Calu3 (cell line): ENCODE measurements around the gene STAT5B. TPM values are rescaled to one million over a fixed set of nuclear protein-coding genes. Genes with fewer than 3 reads are reported as not detected.

Source experiments
- BruUV-seq: library from RNA; stranded (reverse); fragments of 400-500 nt; replicated peaks from 2 replicates; lab custom pipeline; 2021; lab: Mats Ljungman, UMichigan
- CTCF ChIA-PET: fragments of 300-600 bp; sonication (Branson Sonifier 250); formaldehyde crosslinking; loops from one replicate; lab custom pipeline; 2022; ENCODE audit warnings: antibody characterized with exemption; lab: Charles Lee
- DNase-seq: peaks from one replicate; pipeline ENCODE4 v3.0.0; 2022
- H3K27ac Mint-ChIP-seq: one replicate; pipeline ENCODE4 v1.8.0; 2022; ENCODE audit warnings: mixed read lengths; ENCODE audit not compliant: unreplicated experiment
- H3K27me3 Mint-ChIP-seq: one replicate; pipeline ENCODE4 v1.8.0; 2022; ENCODE audit warnings: mixed read lengths; ENCODE audit not compliant: unreplicated experiment
- H3K36me3 Mint-ChIP-seq: one replicate; pipeline ENCODE4 v1.8.0; 2022; ENCODE audit warnings: mild to moderate bottlenecking, moderate library complexity, mixed read lengths; ENCODE audit not compliant: insufficient read depth, unreplicated experiment
- H3K4me1 Mint-ChIP-seq: one replicate; pipeline ENCODE4 v1.8.0; 2022; ENCODE audit warnings: mild to moderate bottlenecking, low read depth, mixed read lengths; ENCODE audit not compliant: unreplicated experiment
- H3K4me3 Mint-ChIP-seq: one replicate; pipeline ENCODE4 v1.8.0; 2022; ENCODE audit warnings: mild to moderate bottlenecking, low read depth, moderate library complexity, mixed read lengths; ENCODE audit not compliant: unreplicated experiment
- H3K9me3 Mint-ChIP-seq: one replicate; pipeline ENCODE4 v1.8.0; 2022; ENCODE audit warnings: low read depth, mixed read lengths; ENCODE audit not compliant: unreplicated experiment
- CTCF ChIP-seq: fragments of 200-600 bp; IDR thresholded peaks from one replicate; pipeline ENCODE4 v1.8.0; 2022; ENCODE audit warnings: antibody characterized with exemption; ENCODE audit not compliant: unreplicated experiment
- intact Hi-C: fragments of 100-400 bp; cut with micrococcal nuclease; formaldehyde crosslinking; loops from one replicate; pipeline ENCODE4 v1.10.0; 2022; ENCODE audit not compliant: unreplicated experiment
- total RNA-seq: library from RNA; stranded (reverse); gene quantifications from 2 replicates; pipeline ENCODE4 v1.2.3, GENCODE V29; 2022

The STAT5B gene
- total RNA-seq, 1 experiment from 2014 or later, result 45.8 TPM

GRCh38 chr17:42271006-42271778 is 5.0 kb downstream of the STAT5B start:
- H3K4me3 Mint-ChIP-seq, result no peak overlapping the region
- H3K4me1 Mint-ChIP-seq, result peaks cover 26% of the 10 kb centered on the region

GRCh38 chr17:42270596-42270995 is 5.6 kb downstream of the STAT5B start:
- no peak overlapping the region for H3K27ac Mint-ChIP-seq
- CTCF ChIA-PET, result interaction anchor here (0.7 kb wide), 1 partner anchor 69 kb away, joined by 3 read pairs; no protein-coding TSS in a partner anchor
- no peaks in the 10 kb centered on the region for H3K9me3 Mint-ChIP-seq

More at GRCh38 chr17:42271006-42271778, 5.0 kb downstream of the STAT5B start:
- peaks cover 11% of the 10 kb centered on the region for H3K36me3 Mint-ChIP-seq
- no peak for DNase-seq
- H3K9me3 Mint-ChIP-seq, result no peaks in the 10 kb centered on the region
- H3K27ac Mint-ChIP-seq, result no peak overlapping the region
- no TSS peak for BruUV-seq
- no peak for TF ChIP-seq CTCF
- CTCF ChIA-PET, result no interaction called here
- H3K27me3 Mint-ChIP-seq, result no peaks in the 10 kb centered on the region
- intact Hi-C loops, result loop anchor here (10.0 kb wide), 1 partner anchor 136 kb away; no protein-coding TSS in a partner anchor

GRCh38 chr17:42270170-42270535 is 6.0 kb downstream of the STAT5B start:
- CTCF ChIA-PET, result interaction anchor here (0.7 kb wide), 1 partner anchor 69 kb away, joined by 3 read pairs; no protein-coding TSS in a partner anchor
- BruUV-seq, result no TSS peak
- intact Hi-C loops, result loop anchor here (10.0 kb wide), 1 partner anchor 135 kb away; no protein-coding TSS in a partner anchor
- Mint-ChIP-seq H3K4me3 (no peak overlapping the region), H3K9me3 (no peaks in the 10 kb centered on the region), H3K27me3 (no peaks in the 10 kb centered on the region), H3K36me3 (peaks cover 2% of the 10 kb centered on the region), H3K27ac (no peak overlapping the region), H3K4me1 (peaks cover 19% of the 10 kb centered on the region)
- DNase-seq, result no peak
- TF ChIP-seq CTCF, result no peak

More at GRCh38 chr17:42270596-42270995, 5.6 kb downstream of the STAT5B start:
- Mint-ChIP-seq H3K36me3 (peaks cover 6% of the 10 kb centered on the region), H3K4me1 (peaks cover 23% of the 10 kb centered on the region), H3K27me3 (no peaks in the 10 kb centered on the region), H3K4me3 (no peak overlapping the region)
- no peak for TF ChIP-seq CTCF
- intact Hi-C loops, result loop anchor here (10.0 kb wide), 1 partner anchor 136 kb away; no protein-coding TSS in a partner anchor
- no TSS peak for BruUV-seq
- no peak for DNase-seq

GRCh38 chr17:42268236-42268635 is 8.0 kb downstream of the STAT5B start:
- no TSS peak for BruUV-seq
- Mint-ChIP-seq H3K9me3 (no peaks in the 10 kb centered on the region), H3K4me3 (no peak overlapping the region), H3K27me3 (no peaks in the 10 kb centered on the region), H3K27ac (no peak overlapping the region), H3K4me1 (no peaks in the 10 kb centered on the region), H3K36me3 (no peaks in the 10 kb centered on the region)
- DNase-seq, result no peak
- intact Hi-C loops, result no loop called here
- CTCF ChIA-PET, result interaction anchor here (1.1 kb wide), 1 partner anchor 9 kb away, joined by 3 read pairs; no protein-coding TSS in a partner anchor
- no peak for TF ChIP-seq CTCF
